Activated naive CD4-positive, alpha-beta T cell treated with anti-CD3 and anti-CD28 coated beads, Interleukin-2, amount 50 U/mL, for 24 hours (primary cell): ENCODE results near the gene MKLN1.

Experiments used
- H3K27ac Mint-ChIP-seq: one replicate; pipeline ENCODE4 v1.8.0; 2021; ENCODE audit warnings: mild to moderate bottlenecking, mixed read lengths
- H3K27me3 Mint-ChIP-seq: one replicate; pipeline ENCODE4 v1.8.0; 2021; ENCODE audit warnings: mixed read lengths
- H3K36me3 Mint-ChIP-seq: one replicate; pipeline ENCODE4 v1.8.0; 2021; ENCODE audit warnings: mixed read lengths
- H3K4me1 Mint-ChIP-seq: one replicate; pipeline ENCODE4 v1.8.0; 2021; ENCODE audit warnings: mixed read lengths
- H3K4me3 Mint-ChIP-seq: one replicate; pipeline ENCODE4 v1.8.0; 2021; ENCODE audit warnings: mild to moderate bottlenecking, mixed read lengths
- H3K9me3 Mint-ChIP-seq: one replicate; pipeline ENCODE4 v1.8.0; 2021; ENCODE audit warnings: mixed read lengths

MKLN1 gene

DNA sequence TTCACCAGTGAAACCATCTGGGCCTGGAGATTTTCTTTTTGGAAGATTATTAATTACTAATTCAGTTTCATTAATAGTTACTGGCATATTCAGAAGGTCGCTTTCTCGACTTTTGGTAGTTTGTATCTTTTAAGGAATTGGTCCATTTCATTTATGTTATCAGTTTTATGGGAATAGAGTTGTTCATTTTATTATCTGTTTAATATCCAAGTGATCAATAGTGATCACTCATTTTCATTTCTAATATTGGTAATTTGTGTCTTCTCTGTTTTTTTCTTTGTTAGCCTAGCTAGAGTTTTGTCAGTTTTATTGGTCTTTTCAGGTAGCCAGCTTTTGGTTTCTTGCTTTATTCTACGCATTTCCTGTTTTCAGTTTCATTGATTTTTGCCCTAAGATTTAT, 31.0 kb downstream of the MKLN1 start:
- Mint-ChIP-seq H3K9me3 (no peaks in the 10 kb centered on the region), H3K4me3 (no peak overlapping the region), H3K36me3 (no peaks in the 10 kb centered on the region), H3K4me1 (peaks cover 91% of the 10 kb centered on the region), H3K27ac (no peak overlapping the region), H3K27me3 (no peaks in the 10 kb centered on the region)

- H3K27ac Mint-ChIP-seq, result peak overlapping the region; percentile 56
- H3K4me1 Mint-ChIP-seq, result peaks cover 93% of the 10 kb centered on the region
- no peaks in the 10 kb centered on the region for H3K27me3 Mint-ChIP-seq
- peak overlapping the region; percentile 8 for H3K4me3 Mint-ChIP-seq
- no peaks in the 10 kb centered on the region for H3K9me3 Mint-ChIP-seq
- H3K36me3 Mint-ChIP-seq, result no peaks in the 10 kb centered on the region
Measured at GRCh38 chr7:131359136-131359776, 31.6 kb downstream of the MKLN1 start.

DNA sequence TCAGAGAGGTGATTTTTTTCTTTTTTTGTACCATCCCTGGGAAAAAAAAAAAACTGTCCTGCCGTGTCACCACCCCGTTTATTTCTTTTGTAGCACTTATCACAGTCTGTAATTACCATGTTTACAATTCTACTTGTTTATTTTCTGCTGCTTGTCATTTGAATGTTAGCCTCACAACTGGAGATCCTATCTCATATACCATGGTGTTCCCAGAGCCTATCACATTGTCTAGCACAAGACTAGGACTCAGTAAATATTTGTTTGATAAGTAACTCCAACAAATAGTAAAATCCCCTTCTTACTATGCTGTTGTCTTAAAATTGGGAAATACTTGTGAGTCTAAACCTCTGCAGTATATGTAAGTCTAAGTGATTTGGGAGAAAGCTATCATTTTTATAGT, 36.0 kb downstream of the MKLN1 start:
- Mint-ChIP-seq H3K9me3 (no peaks in the 10 kb centered on the region), H3K27me3 (no peaks in the 10 kb centered on the region), H3K4me3 (no peak overlapping the region), H3K27ac (no peak overlapping the region), H3K4me1 (peaks cover 96% of the 10 kb centered on the region), H3K36me3 (peaks cover 4% of the 10 kb centered on the region)

DNA sequence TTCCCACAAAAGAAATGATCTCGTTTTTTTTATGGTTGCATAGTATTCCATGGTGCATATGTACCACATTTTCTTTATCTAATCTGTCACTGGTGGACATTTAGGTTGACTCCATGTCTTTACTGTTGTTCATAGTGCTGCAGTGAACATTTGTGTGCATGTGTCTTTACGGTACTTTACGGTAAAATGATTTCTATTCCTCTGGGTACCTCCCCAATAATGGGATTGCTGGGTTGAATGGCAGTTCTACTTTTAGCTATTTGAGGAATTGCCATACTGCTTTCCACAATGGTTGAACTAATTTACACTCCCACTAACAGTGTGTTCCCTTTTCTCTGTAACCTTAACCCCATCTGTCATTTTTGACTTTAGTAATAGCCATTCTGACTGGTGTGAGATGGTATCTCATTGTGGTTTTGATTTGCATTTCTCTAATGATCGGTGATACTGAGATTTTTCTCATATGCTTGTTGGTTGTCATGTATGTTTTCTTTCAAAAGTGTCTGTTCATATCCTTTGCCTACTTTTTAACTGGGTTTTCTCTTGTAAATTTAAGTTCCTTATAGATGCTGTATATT, 37.2 kb downstream of the MKLN1 start:
- H3K27me3 Mint-ChIP-seq, result no peaks in the 10 kb centered on the region
- peaks cover 98% of the 10 kb centered on the region for H3K4me1 Mint-ChIP-seq
- no peaks in the 10 kb centered on the region for H3K9me3 Mint-ChIP-seq
- peak overlapping the region; percentile 6 for H3K4me3 Mint-ChIP-seq
- H3K36me3 Mint-ChIP-seq, result peaks cover 4% of the 10 kb centered on the region
- no peak overlapping the region for H3K27ac Mint-ChIP-seq

GRCh38 chr7:131365838-131366237, 38.2 kb downstream of the MKLN1 start:
- peaks cover 98% of the 10 kb centered on the region for H3K4me1 Mint-ChIP-seq
- H3K36me3 Mint-ChIP-seq, result peaks cover 4% of the 10 kb centered on the region
- H3K27me3 Mint-ChIP-seq, result no peaks in the 10 kb centered on the region

DNA sequence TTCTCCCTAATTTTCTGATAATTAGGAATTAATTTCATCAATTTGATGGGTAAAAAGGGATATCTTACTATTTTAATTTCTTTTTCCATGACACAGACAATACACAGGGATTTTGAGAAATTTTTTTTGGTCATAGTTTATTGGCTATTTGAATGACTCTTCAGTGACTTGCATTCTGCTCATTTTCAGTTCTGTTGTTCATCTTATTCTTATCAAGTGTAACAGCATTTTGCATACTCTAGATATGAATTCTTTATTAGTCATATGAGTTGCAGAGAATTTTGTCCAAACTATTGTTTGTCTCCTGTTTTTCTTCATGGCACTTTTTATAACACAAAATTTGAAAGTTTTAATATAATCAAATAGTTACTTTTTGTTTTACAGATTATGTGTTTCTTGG, 41.7 kb downstream of the MKLN1 start:
- peaks cover 4% of the 10 kb centered on the region for H3K36me3 Mint-ChIP-seq
- H3K4me3 Mint-ChIP-seq, result no peak overlapping the region
- no peaks in the 10 kb centered on the region for H3K27me3 Mint-ChIP-seq
- peak overlapping the region; percentile 43 for H3K27ac Mint-ChIP-seq
- H3K4me1 Mint-ChIP-seq, result peaks cover 95% of the 10 kb centered on the region
- H3K9me3 Mint-ChIP-seq, result no peaks in the 10 kb centered on the region

More at GRCh38 chr7:131365838-131366237, 38.2 kb downstream of the MKLN1 start:
- Mint-ChIP-seq H3K9me3 (no peaks in the 10 kb centered on the region), H3K27ac (no peak overlapping the region), H3K4me3 (peak overlapping the region; percentile 23)

GRCh38 chr7:131370523-131370968, 42.9 kb downstream of the MKLN1 start:
- Mint-ChIP-seq H3K27me3 (no peaks in the 10 kb centered on the region), H3K9me3 (no peaks in the 10 kb centered on the region), H3K4me3 (no peak overlapping the region), H3K36me3 (peaks cover 7% of the 10 kb centered on the region), H3K4me1 (peaks cover 91% of the 10 kb centered on the region), H3K27ac (no peak overlapping the region)

DNA sequence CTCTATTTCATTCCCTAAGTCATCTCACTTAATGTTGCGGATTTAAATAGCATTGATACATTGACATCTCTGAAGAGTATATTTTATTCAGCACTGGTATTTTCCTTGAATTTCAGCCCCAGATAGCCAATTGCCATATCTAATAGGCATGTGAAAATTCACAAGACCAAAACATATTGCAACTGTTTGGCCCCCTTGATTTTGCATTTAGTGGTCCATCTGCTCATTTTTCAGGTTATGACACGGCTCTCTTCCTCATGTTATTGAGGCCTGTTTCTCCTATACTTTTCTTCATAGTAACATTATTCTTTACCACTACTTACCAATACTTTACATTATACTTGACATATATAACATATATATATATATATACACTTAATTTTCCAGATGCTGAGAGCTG, 43.7 kb downstream of the MKLN1 start:
- Mint-ChIP-seq H3K4me3 (no peak overlapping the region), H3K27ac (peak overlapping the region; percentile 48), H3K27me3 (no peaks in the 10 kb centered on the region), H3K4me1 (peaks cover 83% of the 10 kb centered on the region), H3K36me3 (peaks cover 7% of the 10 kb centered on the region), H3K9me3 (no peaks in the 10 kb centered on the region)

- Mint-ChIP-seq H3K4me3 (no peak overlapping the region), H3K27me3 (no peaks in the 10 kb centered on the region), H3K27ac (no peak overlapping the region), H3K36me3 (peaks cover 7% of the 10 kb centered on the region), H3K9me3 (no peaks in the 10 kb centered on the region), H3K4me1 (peaks cover 71% of the 10 kb centered on the region)
Measured at GRCh38 chr7:131372554-131372953, 44.9 kb downstream of the MKLN1 start.

- no peak overlapping the region for H3K27ac Mint-ChIP-seq
- H3K4me3 Mint-ChIP-seq, result no peak overlapping the region
- H3K27me3 Mint-ChIP-seq, result no peaks in the 10 kb centered on the region
- peaks cover 4% of the 10 kb centered on the region for H3K36me3 Mint-ChIP-seq
- peaks cover 50% of the 10 kb centered on the region for H3K4me1 Mint-ChIP-seq
- no peaks in the 10 kb centered on the region for H3K9me3 Mint-ChIP-seq
Measured at GRCh38 chr7:131374821-131375220, 47.1 kb downstream of the MKLN1 start.

GRCh38 chr7:131381069-131381838, 53.6 kb downstream of the MKLN1 start:
- H3K27ac Mint-ChIP-seq, result peak overlapping the region; percentile 23
- no peak overlapping the region for H3K4me3 Mint-ChIP-seq
- no peaks in the 10 kb centered on the region for H3K27me3 Mint-ChIP-seq
- peaks cover 52% of the 10 kb centered on the region for H3K4me1 Mint-ChIP-seq
- no peaks in the 10 kb centered on the region for H3K9me3 Mint-ChIP-seq
- peaks cover 10% of the 10 kb centered on the region for H3K36me3 Mint-ChIP-seq

DNA sequence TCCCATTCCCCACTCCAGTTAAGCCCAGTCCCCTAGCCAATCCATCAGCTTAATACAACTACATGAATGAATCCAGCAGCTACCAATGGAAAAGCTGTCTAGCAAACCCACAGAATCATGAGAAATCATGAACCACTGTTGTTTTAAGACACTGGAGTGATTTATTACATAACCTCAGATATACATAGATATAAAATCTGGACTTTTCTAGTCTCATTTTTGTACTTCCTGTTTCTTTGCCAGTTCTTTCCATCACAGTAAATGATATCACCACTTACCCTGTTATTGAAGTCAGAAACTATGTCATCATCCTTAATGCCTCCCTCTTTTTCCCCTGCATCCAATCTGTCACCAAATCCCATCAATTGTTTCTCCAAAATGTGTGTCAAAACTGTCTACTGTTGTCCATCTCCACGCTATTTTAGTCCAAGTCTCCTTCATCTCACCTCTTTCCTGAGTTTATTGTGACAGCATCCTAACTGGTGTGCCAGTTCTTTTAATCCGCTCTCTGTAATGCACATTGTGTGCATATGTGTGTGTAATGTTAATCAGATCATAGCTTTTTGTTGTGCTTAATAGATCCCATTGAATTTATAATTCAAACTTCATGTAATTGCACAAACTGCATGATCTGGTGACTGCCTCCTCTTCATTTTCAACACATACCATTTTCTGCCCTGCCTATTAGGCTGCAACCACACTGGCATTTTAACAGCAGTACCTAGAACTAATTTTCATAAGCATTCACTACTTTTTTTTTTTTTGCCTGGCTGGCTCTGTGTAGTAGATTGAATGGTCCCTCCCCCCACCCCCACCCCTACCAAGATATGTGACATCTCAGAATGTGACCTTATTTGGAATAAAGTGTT, 56.0 kb downstream of the MKLN1 start:
- peaks cover 52% of the 10 kb centered on the region for H3K4me1 Mint-ChIP-seq
- no peaks in the 10 kb centered on the region for H3K27me3 Mint-ChIP-seq
- H3K36me3 Mint-ChIP-seq, result peaks cover 13% of the 10 kb centered on the region
- H3K27ac Mint-ChIP-seq, result peak overlapping the region; percentile 69
- peak overlapping the region; percentile 27 for H3K4me3 Mint-ChIP-seq
- no peaks in the 10 kb centered on the region for H3K9me3 Mint-ChIP-seq

DNA sequence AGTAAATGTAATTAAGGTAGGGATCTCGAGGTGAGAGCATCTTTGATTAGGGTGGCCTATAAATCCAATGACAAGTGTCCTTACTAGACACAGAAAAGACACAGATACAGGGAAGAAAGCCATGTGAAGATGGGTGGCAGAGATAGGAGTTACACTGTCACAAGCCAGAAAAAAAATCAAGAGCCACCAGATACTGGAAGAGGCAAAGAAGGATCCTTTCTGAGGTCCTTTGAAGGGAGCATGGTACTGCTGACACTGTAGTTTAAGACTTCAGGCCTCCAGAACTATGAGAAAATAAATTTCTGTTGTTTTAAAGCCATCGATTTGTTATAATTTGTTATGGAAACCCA, 56.6 kb downstream of the MKLN1 start:
- H3K36me3 Mint-ChIP-seq, result peaks cover 15% of the 10 kb centered on the region
- H3K4me1 Mint-ChIP-seq, result peaks cover 52% of the 10 kb centered on the region
- no peak overlapping the region for H3K27ac Mint-ChIP-seq
- no peaks in the 10 kb centered on the region for H3K9me3 Mint-ChIP-seq
- H3K27me3 Mint-ChIP-seq, result no peaks in the 10 kb centered on the region
- H3K4me3 Mint-ChIP-seq, result no peak overlapping the region

DNA sequence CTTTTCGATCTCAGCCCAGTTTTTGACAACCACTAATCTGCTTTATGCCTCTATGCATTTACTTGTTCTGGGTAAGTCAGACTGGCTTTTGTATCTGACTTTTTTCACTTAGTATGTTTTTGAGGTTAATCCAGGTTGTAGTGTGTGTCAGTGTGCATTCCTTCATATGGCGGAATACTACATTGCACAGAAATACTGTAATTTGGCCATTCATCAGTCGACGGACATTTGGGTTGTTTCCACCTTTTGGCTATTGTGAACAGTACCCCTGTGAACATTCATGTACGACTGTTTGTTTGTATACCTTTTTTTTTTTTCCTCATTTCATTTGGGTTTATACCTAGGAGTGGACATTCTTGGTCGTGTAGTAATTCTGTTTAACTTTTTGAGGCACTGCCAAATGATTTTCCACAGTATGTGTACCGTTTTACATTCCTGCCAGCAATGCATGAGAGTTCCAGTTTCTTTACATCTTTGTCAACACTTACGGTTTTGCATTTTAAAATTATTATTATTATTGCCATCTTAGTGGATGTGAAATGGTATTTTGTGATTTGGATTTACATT, 57.4 kb downstream of the MKLN1 start:
- no peak overlapping the region for H3K4me3 Mint-ChIP-seq
- no peak overlapping the region for H3K27ac Mint-ChIP-seq

GRCh38 chr7:131388126-131388525, 60.5 kb downstream of the MKLN1 start:
- peaks cover 18% of the 10 kb centered on the region for H3K36me3 Mint-ChIP-seq
- H3K27me3 Mint-ChIP-seq, result no peaks in the 10 kb centered on the region
- H3K27ac Mint-ChIP-seq, result no peak overlapping the region
- no peaks in the 10 kb centered on the region for H3K9me3 Mint-ChIP-seq
- H3K4me3 Mint-ChIP-seq, result no peak overlapping the region
- H3K4me1 Mint-ChIP-seq, result peaks cover 34% of the 10 kb centered on the region

More for the DNA sequence above, 57.4 kb downstream of the MKLN1 start:
- Mint-ChIP-seq H3K4me1 (peaks cover 50% of the 10 kb centered on the region), H3K36me3 (peaks cover 15% of the 10 kb centered on the region), H3K27me3 (no peaks in the 10 kb centered on the region), H3K9me3 (no peaks in the 10 kb centered on the region)
